Embryonic facial prominence (tissue), 1 donor: ENCODE results near the gene TARP.
"Not testable (repeated sequence)": the region's sequence is repeated elsewhere in the genome, so short reads cannot be mapped to it uniquely, and the experiment has no call there.

Experiments used
- DNase-seq: peaks from one replicate; pipeline ENCODE4 v3.0.0-alpha.2; 2016; ENCODE audit errors: extremely low spot score

TARP gene

GRCh38 chr7:38299275-38299931, 26.0 kb upstream of the TARP start:
- DNase-seq: no peak

- DNase-seq: no peak
Observed at GRCh38 chr7:38296059-38296857, 22.8 kb upstream of the TARP start.

- DNase-seq: no peak
Observed at GRCh38 chr7:38294926-38295325, 21.5 kb upstream of the TARP start.

- no peak for DNase-seq
Observed at GRCh38 chr7:38292442-38292841, 19.0 kb upstream of the TARP start.

GRCh38 chr7:38291650-38292049, 18.2 kb upstream of the TARP start:
- DNase-seq: no peak

GRCh38 chr7:38291117-38291647, 17.7 kb upstream of the TARP start:
- DNase-seq: no peak

GRCh38 chr7:38284553-38284952, 11.1 kb upstream of the TARP start:
- no peak for DNase-seq

- DNase-seq: no peak
Observed at GRCh38 chr7:38283809-38284208, 10.4 kb upstream of the TARP start.

GRCh38 chr7:38283107-38283506, 9.7 kb upstream of the TARP start:
- no peak for DNase-seq

GRCh38 chr7:38282081-38282480, 8.6 kb upstream of the TARP start:
- no peak for DNase-seq

GRCh38 chr7:38281266-38281665, 7.8 kb upstream of the TARP start:
- no peak for DNase-seq

- DNase-seq: no peak
Observed at GRCh38 chr7:38280707-38281106, 7.3 kb upstream of the TARP start.

GRCh38 chr7:38280000-38280399, 6.6 kb upstream of the TARP start:
- DNase-seq: no peak

- DNase-seq: no peak
Observed at GRCh38 chr7:38276096-38276877, 2.9 kb upstream of the TARP start.

- no peak for DNase-seq
Observed at GRCh38 chr7:38274927-38275620, 1.6 kb upstream of the TARP start.

GRCh38 chr7:38274486-38274885, 1.1 kb upstream of the TARP start:
- DNase-seq: no peak

- DNase-seq: not testable (repeated sequence)
Observed at GRCh38 chr7:38270405-38270804, 3.0 kb downstream of the TARP start.

GRCh38 chr7:38269704-38270346, 3.6 kb downstream of the TARP start:
- not testable (repeated sequence) for DNase-seq

- DNase-seq: not testable (repeated sequence)
Observed at GRCh38 chr7:38265958-38266357, 7.5 kb downstream of the TARP start.

- not testable (repeated sequence) for DNase-seq
Observed at GRCh38 chr7:38264602-38265001, 8.8 kb downstream of the TARP start.

GRCh38 chr7:38263274-38263673, 10.2 kb downstream of the TARP start:
- not testable (repeated sequence) for DNase-seq
